Head of caudate nucleus (tissue), 42 donors: ENCODE measurements around the gene C22orf15.
"Not testable (repeated sequence)": the region's sequence is repeated elsewhere in the genome, so short reads cannot be mapped to it uniquely, and the experiment has no call there.

Source experiments
- DNase-seq, 42 donors: peaks; one replicate each; pipeline versions ENCODE4 v3.0.0 to v3.0.0-alpha.2; 2020 to 2021; ENCODE audit warnings: mixed read lengths in 7 of 42
- intact Hi-C: fragments of 100-400 bp; cut with DNase I; formaldehyde crosslinking; loops from one replicate; pipeline ENCODE4 v1.15.0; 2022

The C22orf15 gene, protein sequence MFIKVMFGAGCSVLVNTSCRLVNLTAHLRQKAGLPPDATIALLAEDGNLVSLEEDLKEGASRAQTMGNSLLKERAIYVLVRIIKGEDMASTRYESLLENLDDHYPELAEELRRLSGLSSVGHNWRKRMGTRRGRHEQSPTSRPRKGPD

GRCh38 chr22:23762842-23763578, at the start of gene C22orf15:
Gene C22orf15, plus strand, starts transcription at chr22:23762990. Its CDS starts 317 bp downstream, at chr22:23763307.
- DNase-seq, result peak in 20 of 42 donors; percentile 26 to 71 (median 48)

DNA sequence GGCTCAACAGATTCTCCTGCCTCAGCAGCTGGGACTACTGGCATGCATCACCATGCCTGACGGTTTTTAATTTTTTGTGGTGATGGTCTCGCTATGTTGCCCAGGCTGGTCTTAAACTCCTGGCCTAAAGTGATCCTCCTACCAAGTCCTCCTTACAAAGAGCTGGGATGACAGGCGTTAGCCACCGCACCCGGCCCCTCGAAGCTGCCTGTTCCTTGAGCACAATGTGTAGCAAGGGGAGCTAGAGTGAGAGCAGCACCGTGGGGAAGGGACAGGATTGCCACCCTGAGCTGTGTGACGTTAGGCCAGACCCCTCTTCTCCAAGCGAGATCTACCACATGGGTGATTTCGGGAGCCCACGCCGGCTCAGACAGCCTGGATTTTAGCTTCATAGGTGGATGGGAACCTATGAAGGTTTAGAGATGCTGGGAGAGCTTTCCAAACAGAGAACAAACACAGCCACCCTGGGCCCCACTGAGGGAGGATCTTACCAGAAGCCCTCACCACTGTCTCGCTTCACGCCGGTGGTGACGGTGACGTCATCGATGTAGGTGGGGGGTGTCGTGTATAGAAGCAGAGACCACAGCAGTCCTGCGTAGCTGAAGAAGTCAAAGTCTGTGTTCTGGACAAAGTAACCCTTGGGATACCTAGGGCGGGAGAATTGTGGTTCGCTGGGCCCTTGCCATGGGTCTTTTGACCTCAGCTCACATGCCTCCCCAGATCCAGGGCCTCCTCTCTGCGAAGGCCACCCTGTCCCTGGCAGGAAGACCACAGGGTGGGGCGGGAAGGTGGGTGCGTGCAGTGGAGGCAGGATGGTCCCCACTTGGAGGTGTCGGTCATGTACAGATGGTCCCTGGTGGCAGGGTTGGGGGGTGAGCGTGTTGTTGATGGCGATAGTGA, 48.8 kb upstream of the C22orf15 start:
- DNase-seq, result no peak
- intact Hi-C loops, result no loop called here

More at GRCh38 chr22:23762842-23763578, at the start of gene C22orf15:
- intact Hi-C loops, result no loop called here

- DNase-seq, result no peak
- intact Hi-C loops, result no loop called here
Measured at GRCh38 chr22:23714596-23715578, 47.9 kb upstream of the C22orf15 start.

- intact Hi-C loops, result no loop called here
- no peak for DNase-seq
Measured at GRCh38 chr22:23715806-23716375, 46.9 kb upstream of the C22orf15 start.

GRCh38 chr22:23716811-23717801, 45.7 kb upstream of the C22orf15 start:
- intact Hi-C loops, result no loop called here
- DNase-seq, result peak; percentile 81 to 97 (median 91)

GRCh38 chr22:23718371-23719165, 44.2 kb upstream of the C22orf15 start:
- intact Hi-C loops, result no loop called here
- peak in 1 of 42 donors; percentile 13 for DNase-seq

DNA sequence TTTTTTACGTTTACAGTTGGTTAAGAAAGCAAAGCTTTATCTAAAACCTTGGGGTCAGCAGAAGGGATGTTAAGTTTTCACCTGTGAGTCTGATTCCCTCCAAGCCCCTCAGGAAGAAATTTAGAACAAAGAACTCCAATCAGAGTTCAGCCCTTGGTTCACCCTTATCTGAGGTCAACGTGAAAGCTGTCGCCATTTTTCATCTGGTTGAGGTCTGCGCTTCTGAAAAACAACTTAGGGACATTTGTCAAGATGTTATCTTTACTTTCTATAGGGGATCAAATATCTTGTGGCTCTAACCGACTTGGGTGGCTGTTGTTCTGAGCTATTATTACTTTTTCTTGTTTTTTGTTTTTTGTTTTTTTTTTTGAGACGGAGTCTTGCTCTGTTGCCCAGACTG, 41.9 kb upstream of the C22orf15 start:
- no peak for DNase-seq
- intact Hi-C loops, result no loop called here

DNA sequence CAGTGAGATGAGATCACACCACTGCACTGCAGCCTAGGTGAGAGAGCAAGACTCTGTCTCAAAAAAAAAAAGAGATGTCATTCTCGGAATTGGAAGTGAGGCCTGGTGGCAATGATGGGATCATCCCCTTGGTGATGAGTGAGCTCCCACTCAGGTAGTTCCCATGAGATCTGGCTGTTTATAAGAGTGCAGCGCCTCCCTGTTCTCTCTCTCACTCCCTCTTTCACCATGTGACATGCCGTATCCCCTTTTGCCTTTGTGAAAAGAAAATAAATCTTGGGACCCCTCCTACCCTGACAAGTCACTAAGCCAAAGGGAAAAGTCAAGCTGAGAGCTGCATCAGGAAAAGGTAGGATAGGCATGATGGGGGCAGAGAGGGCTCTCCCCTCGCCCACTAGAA, 40.6 kb upstream of the C22orf15 start:
- no peak for DNase-seq
- intact Hi-C loops, result no loop called here

DNA sequence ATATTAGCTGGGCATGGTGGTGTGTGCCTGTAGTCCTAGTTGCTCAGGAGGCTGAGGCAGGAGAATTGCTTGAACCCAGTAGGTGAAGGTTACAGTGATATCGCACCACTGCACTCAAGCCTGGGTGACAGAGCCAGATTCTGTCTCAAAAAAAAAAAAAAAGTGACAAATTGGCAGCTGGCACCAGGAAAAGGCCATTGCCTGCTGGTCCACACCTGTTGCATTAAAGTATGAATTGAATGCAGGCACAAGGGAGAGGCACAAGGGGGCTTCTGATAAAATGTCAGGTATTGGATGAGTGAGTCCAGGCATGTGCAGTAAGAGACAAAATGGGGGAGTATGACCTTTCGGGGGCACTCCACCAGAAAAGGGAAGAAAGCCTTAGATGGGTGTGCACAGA, 40.1 kb upstream of the C22orf15 start:
- no peak for DNase-seq
- intact Hi-C loops, result no loop called here

GRCh38 chr22:23728108-23728507, 34.7 kb upstream of the C22orf15 start:
- intact Hi-C loops, result not testable (repeated sequence)
- peak in 4 of 42 donors; percentile 17 to 32 (median 24) for DNase-seq

DNA sequence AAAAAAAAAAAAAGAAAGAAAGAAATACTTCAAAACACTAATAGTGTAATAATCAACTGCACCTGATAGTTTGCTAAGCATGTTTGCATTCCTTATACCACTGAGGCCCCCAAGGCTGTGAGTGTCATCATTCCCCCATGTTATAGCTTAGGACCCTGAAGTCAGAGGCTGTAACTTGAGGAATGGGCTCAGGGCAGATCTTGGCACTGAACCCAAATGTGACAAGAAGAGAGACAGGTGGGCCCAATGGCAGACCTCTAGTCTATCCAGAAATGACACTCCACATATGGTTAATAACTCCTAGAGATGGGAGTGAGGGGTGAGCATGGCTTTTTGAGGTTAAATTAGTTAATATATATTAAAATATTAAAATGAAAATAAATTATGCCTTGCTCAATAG, 25.1 kb upstream of the C22orf15 start:
- intact Hi-C loops, result no loop called here
- no peak for DNase-seq

GRCh38 chr22:23742505-23743264, 20.1 kb upstream of the C22orf15 start:
- intact Hi-C loops, result no loop called here
- peak in 8 of 42 donors; percentile 11 to 57 (median 32) for DNase-seq

- intact Hi-C loops, result no loop called here
- no peak for DNase-seq
Measured at GRCh38 chr22:23743303-23743705, 19.5 kb upstream of the C22orf15 start.

DNA sequence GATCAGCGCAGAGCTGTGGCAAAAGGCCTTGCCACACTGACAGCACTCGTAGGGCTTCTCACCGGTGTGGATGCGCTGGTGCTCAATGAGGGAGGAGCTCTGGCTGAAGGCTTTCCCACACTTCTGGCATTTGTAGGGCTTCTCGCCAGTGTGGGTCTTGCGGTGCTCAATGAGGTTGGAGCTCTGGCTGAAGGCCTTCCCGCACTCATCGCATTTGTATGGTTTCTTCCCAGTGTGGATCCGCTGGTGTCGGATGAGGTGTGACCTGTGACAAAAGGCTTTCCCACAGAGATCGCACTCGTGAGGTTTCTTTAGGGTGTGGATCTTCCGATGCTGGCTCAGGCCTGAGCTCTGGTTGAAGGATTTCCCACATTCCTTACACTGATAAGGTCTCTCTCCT, 18.8 kb upstream of the C22orf15 start:
- intact Hi-C loops, result no loop called here
- no peak for DNase-seq

DNA sequence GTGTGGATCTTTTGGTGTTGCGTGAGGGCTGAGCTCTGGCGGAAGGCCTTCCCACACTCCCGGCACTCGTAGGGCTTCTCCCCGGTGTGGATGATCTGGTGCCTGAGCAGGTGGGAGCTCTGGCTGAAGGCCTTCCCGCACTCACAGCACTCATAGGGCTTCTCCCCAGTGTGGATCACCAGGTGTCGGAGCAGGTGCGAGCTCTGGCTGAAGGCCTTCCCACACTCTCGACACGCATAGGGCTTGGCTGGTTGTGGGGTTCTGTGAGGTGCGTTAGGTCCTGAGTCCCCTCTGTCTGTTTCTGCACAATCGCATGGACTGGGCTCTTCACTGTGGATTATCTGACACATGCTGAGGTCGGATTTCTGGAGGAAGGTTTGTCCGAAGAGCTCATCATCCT, 18.3 kb upstream of the C22orf15 start:
- intact Hi-C loops, result no loop called here
- no peak for DNase-seq

DNA sequence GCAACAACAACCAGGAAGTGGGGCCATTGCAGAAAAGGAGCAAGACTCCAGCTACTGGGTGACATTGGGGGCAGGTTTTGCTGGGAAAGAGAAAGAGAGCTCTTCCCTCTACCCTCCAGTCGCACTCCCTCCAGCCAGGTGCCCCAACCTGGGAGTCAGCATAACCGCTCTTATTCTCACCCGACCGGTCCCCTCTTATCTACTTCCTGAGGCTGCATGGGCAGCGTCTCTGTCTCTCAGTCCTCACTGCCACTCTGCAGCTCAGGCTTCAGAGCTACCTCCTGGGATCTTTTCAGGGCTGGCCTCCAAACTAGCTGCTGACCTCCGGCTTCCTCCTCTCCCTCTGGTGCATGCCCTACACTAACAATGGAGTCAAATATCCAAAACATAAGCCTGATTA, 17.0 kb upstream of the C22orf15 start:
- intact Hi-C loops, result no loop called here

More for the DNA sequence above, 17.0 kb upstream of the C22orf15 start:
- DNase-seq, result no peak
